Measurements from ENCODE around the gene GALNT2. TPM values are rescaled to one million over a fixed set of nuclear protein-coding genes. Genes with fewer than 3 reads are reported as not detected.

GALNT2 gene
- polyA plus RNA-seq, 2 of the 4 experiments (the other 2 are of a cell fraction): 66.9 to 114 TPM

DNA sequence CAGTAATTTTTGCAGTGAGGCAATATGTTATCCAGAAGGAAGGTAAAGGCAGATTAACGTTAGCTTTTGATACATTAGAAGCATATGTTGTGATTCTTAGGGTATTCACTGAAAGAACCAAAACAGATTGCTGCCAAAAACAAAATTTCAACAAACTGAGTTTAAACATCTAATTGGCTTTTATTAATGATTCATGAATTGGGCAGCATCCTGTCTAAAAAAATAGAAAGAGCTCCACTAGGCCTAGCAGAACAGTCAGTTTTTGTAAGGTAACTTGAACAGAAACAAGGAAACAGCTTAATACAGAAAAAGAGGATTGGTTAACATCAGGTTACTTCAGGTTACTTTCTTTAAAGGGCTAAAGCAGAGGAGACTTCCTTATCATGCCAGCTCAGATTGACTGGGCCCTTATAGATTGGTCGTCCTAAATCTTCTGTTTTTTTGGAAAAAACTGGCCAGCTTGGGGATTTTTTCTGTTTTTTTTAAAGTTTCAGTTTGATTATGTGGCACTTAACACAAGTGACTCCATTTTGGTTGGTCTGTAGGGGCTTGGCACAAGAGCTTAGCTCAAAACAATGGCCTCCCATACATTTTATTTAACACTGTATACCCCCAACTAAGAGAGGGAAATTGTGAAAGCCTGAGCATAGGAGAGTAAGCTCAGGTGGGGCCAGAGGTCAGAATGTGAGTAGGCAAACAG is 36.8 kb upstream of the GALNT2 start:
- Histone ChIP-seq H3K4me2 (no peak overlapping the region), H3K9me3 (no peaks in the 10 kb centered on the region), H3K4me3 (no peak overlapping the region), H3K4me1 (peaks cover 3% of the 10 kb centered on the region; the same call in 1 of the 3 replicates), H3K27ac (no peak overlapping the region)
- ChIA-PET POLR2A (no interaction called here), CTCF (interaction anchor here (0.6 to 1.3 kb wide), 3 partner anchors 13 to 1339 kb away, joined by 3 read pairs; no protein-coding TSS in a partner anchor)
- ATAC-seq (no peak), DNase-seq (ENCODE audit: low read depth in 1 of 2, low spot score in 1 of 2) (no peak), FAIRE-seq (no peak)
- no peak for TF ChIP-seq FOSB (CRISPR knock-in tag; IDR thresholded peaks at IDR 0.05)
- TF ChIP-seq KDM5A (IDR thresholded peaks at IDR 0.05): no peak
- TF ChIP-seq GATA3 (IDR thresholded peaks at IDR 0.05; ENCODE audit: borderline replicate concordance): no peak
- TF ChIP-seq JUNB (IDR thresholded peaks at IDR 0.05): no peak
- TF ChIP-seq CBX8 (IDR thresholded peaks at IDR 0.05): no peak
- TF ChIP-seq RFX5 (IDR thresholded peaks at IDR 0.05): no peak
- no peak for TF ChIP-seq EP300 (IDR thresholded peaks at IDR 0.05)
- TF ChIP-seq, protein P1, sequence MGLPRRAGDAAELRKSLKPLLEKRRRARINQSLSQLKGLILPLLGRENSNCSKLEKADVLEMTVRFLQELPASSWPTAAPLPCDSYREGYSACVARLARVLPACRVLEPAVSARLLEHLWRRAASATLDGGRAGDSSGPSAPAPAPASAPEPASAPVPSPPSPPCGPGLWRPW (IDR thresholded peaks at IDR 0.05): no peak
- TF ChIP-seq EHMT2 (IDR thresholded peaks at IDR 0.05; ENCODE audit: low read depth): no peak
- TF ChIP-seq, protein P2, sequence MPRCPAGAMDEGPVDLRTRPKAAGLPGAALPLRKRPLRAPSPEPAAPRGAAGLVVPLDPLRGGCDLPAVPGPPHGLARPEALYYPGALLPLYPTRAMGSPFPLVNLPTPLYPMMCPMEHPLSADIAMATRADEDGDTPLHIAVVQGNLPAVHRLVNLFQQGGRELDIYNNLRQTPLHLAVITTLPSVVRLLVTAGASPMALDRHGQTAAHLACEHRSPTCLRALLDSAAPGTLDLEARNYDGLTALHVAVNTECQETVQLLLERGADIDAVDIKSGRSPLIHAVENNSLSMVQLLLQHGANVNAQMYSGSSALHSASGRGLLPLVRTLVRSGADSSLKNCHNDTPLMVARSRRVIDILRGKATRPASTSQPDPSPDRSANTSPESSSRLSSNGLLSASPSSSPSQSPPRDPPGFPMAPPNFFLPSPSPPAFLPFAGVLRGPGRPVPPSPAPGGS (IDR thresholded peaks at IDR 0.05): no peak
- no peak for TF ChIP-seq TFCP2L1 (CRISPR knock-in tag; IDR thresholded peaks at IDR 0.05)
- TF ChIP-seq JUN (IDR thresholded peaks at IDR 0.05): no peak
- no peak for TF ChIP-seq MAFK (IDR thresholded peaks at IDR 0.05; ENCODE audit: partially characterized antibody)
- TF ChIP-seq POLR2AphosphoS2 (conservative IDR thresholded peaks at IDR 0.05; ENCODE audit: low read length): no peak
- no peak for TF ChIP-seq BHLHE40 (IDR thresholded peaks at IDR 0.05; ENCODE audit: low read depth, low read length)
- TF ChIP-seq HDAC2 (IDR thresholded peaks at IDR 0.05): no peak
- no peak for TF ChIP-seq HMGXB4 (CRISPR knock-in tag; IDR thresholded peaks at IDR 0.05; ENCODE audit: borderline replicate concordance)
- TF ChIP-seq PHF8 (IDR thresholded peaks at IDR 0.05; ENCODE audit: borderline replicate concordance, low read depth): no peak
- no peak for TF ChIP-seq HOXB5 (CRISPR knock-in tag; IDR thresholded peaks at IDR 0.05)
- 46% methylated on average over 2 of the region's 2 CpGs for WGBS (ENCODE audit: missing lambda C conversion rate)

DNA sequence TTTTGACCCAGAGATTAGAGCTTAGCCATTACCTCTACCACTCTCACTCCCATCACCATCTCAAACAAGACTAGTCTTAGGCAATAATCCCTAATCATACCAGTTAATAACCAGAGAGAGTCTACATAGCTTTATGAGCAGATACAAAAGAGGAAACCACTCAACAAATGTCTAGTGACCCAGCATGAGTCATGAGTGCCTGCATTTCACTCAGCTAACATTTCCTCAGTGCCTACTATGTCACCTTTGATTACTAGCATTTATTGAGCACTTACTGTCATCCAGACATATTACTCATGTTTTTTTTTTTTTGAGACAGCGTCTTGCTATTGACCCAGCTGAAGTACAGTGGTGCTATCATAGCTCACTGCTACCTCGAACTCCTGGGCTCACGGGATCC is 35.9 kb upstream of the GALNT2 start:
- CTCF ChIA-PET: interaction anchor here (0.7 to 1.3 kb wide), 2 partner anchors 12 to 256 kb away, joined by 3 read pairs; no protein-coding TSS in a partner anchor
- DNase-seq (ENCODE audit: low read depth in 1 of 2, low spot score in 1 of 2): peak in 1 of 2 experiments; percentile 24
- Histone ChIP-seq H3K4me3 (no peak overlapping the region), H3K4me1 (peaks cover 3% of the 10 kb centered on the region; the same call in 1 of the 3 replicates), H3K9me3 (0 out of 3 replicates have a peak, but pooled peaks cover 3% of the 10 kb centered on the region), H3K27ac (no peak overlapping the region), H3K4me2 (no peak overlapping the region)
- ATAC-seq: peak in 1 of 2 experiments; percentile 24; a peak in 1 of 6 replicates
- no peak for FAIRE-seq
- WGBS (ENCODE audit: missing lambda C conversion rate): 15% methylated on average over 3 of the region's 3 CpGs
- POLR2A ChIA-PET: no interaction called here
- TF ChIP-seq, protein P3, sequence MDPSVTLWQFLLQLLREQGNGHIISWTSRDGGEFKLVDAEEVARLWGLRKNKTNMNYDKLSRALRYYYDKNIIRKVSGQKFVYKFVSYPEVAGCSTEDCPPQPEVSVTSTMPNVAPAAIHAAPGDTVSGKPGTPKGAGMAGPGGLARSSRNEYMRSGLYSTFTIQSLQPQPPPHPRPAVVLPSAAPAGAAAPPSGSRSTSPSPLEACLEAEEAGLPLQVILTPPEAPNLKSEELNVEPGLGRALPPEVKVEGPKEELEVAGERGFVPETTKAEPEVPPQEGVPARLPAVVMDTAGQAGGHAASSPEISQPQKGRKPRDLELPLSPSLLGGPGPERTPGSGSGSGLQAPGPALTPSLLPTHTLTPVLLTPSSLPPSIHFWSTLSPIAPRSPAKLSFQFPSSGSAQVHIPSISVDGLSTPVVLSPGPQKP (IDR thresholded peaks at IDR 0.05; ENCODE audit: low read depth, low read length): no peak
- TF ChIP-seq REST (IDR thresholded peaks at IDR 0.05) (no peak), NPAS2 (CRISPR knock-in tag; IDR thresholded peaks at IDR 0.05; ENCODE audit: borderline replicate concordance) (no peak), FOSL2 (IDR thresholded peaks at IDR 0.05) (no peak), FOSL2 (CRISPR knock-in tag; IDR thresholded peaks at IDR 0.05) (0 out of 2 replicates have a peak, but pooled peaks have one; percentile 10)

All from A549 (cell line).